ENCODE data around the gene DYNLT1.

DNA sequence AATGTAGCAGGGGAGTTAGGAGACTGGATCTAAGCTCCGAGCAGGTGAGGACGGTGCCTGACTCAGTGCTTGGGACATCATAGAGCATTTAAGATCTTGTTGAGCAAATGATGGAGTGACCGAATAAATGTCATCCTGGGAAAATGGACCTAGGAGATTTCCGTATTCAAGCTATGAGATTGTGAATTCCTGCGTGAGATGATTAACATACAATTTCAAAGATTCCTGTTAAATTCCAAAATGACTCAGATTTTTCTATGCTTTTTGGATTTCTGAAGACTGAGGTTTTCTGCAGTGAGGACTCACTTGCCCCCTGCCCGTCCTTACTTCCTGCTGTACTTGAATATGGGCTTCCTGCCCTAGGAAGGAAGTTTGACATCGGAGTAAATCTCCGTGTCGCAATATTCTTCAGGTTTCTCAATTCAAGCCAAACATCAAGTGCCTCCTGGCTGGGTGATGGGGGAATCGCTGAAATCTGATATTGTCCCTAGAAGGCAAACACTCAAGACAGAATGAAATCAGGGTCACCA, 10.5 kb upstream of the DYNLT1 start:
- no peak for TF ChIP-seq POLR2A (IDR thresholded peaks at IDR 0.05; ENCODE audit: low read depth)
- no peak for TF ChIP-seq CTCF (IDR thresholded peaks at IDR 0.05)
